ENCODE results near the gene TRDMT1. TPM values are rescaled to one million over a fixed set of nuclear protein-coding genes. Genes with fewer than 3 reads are reported as not detected.
A peak's percentile ranks its signal among the peaks of the same experiment; 100 is the strongest.

The TRDMT1 gene
- polyA plus RNA-seq, 1 donor from 2014 or later, result 25.4 TPM

GRCh38 chr10:17162828-17163227 lies 38.6 kb downstream of the TRDMT1 start:
- no peaks in the 10 kb centered on the region for H4K20me1 ChIP-seq (ENCODE audit: insufficient read depth)
- no peak overlapping the region for H2AFZ ChIP-seq (ENCODE audit: low read depth, low read length)
- H3K4me2 ChIP-seq (ENCODE audit: low read length), result no peak overlapping the region
- H3K36me3 ChIP-seq (ENCODE audit: insufficient read depth, low read length), result no peaks in the 10 kb centered on the region
- H3K4me3 ChIP-seq (ENCODE audit: low read length), result no peak overlapping the region
- H3K9me2 ChIP-seq (ENCODE audit: insufficient read depth, low read length), result no peaks in the 10 kb centered on the region
- no peak overlapping the region for H3K9ac ChIP-seq (ENCODE audit: low read length)
- no peak overlapping the region for H3K27ac ChIP-seq (ENCODE audit: low read length)
- H3K79me2 ChIP-seq (replicated peaks; ENCODE audit: insufficient read depth, low read length), result no peaks in the 10 kb centered on the region
- H3K27me3 ChIP-seq (ENCODE audit: insufficient read depth, low read depth, low read length), result no peaks in the 10 kb centered on the region
- no peaks in the 10 kb centered on the region for H3F3A ChIP-seq (ENCODE audit: insufficient read depth, low read length, poor library complexity, severe bottlenecking)
- no peak for TF ChIP-seq MXI1 (conservative IDR thresholded peaks at IDR 0.05; ENCODE audit: poor library complexity, severe bottlenecking)
- no peak for TF ChIP-seq EZH2 (IDR thresholded peaks at IDR 0.05; ENCODE audit: borderline replicate concordance, insufficient read depth, low read length, poor library complexity, severe bottlenecking)
- no peak for TF ChIP-seq EP300 (conservative IDR thresholded peaks at IDR 0.05; ENCODE audit: poor library complexity, severe bottlenecking)
- no peak for TF ChIP-seq CTCF (IDR thresholded peaks at IDR 0.05; ENCODE audit: poor library complexity, severe bottlenecking)
- TF ChIP-seq REST (IDR thresholded peaks at IDR 0.05; ENCODE audit: borderline replicate concordance), result no peak
- TF ChIP-seq RAD21 (conservative IDR thresholded peaks at IDR 0.05), result no peak
- TF ChIP-seq TAF1 (IDR thresholded peaks at IDR 0.05; ENCODE audit: low read depth), result no peak
- no peak for TF ChIP-seq POLR2AphosphoS5 (IDR thresholded peaks at IDR 0.05)
- no peak for TF ChIP-seq SMC3 (conservative IDR thresholded peaks at IDR 0.05; ENCODE audit: poor library complexity)
- H3K9me3 ChIP-seq (ENCODE audit: low read length), result no peaks in the 10 kb centered on the region

- Histone ChIP-seq H3K9me3 (ENCODE audit: low read length) (no peaks in the 10 kb centered on the region), H3F3A (ENCODE audit: insufficient read depth, low read length, poor library complexity, severe bottlenecking) (no peaks in the 10 kb centered on the region), H3K36me3 (ENCODE audit: insufficient read depth, low read length) (no peaks in the 10 kb centered on the region), H3K9me2 (ENCODE audit: insufficient read depth, low read length) (no peaks in the 10 kb centered on the region), H3K27ac (ENCODE audit: low read length) (peak overlapping the region; percentile 59), H3K4me3 (ENCODE audit: low read length) (peak overlapping the region; percentile 20), H4K20me1 (ENCODE audit: insufficient read depth) (no peaks in the 10 kb centered on the region), H3K9ac (ENCODE audit: low read length) (no peak overlapping the region), H3K27me3 (ENCODE audit: insufficient read depth, low read depth, low read length) (no peaks in the 10 kb centered on the region), H2AFZ (ENCODE audit: low read depth, low read length) (no peak overlapping the region), H3K4me2 (ENCODE audit: low read length) (no peak overlapping the region), H3K79me2 (replicated peaks; ENCODE audit: insufficient read depth, low read length) (no peaks in the 10 kb centered on the region)
- TF ChIP-seq POLR2AphosphoS5 (IDR thresholded peaks at IDR 0.05), result peak; percentile 53
- no peak for TF ChIP-seq REST (IDR thresholded peaks at IDR 0.05; ENCODE audit: borderline replicate concordance)
- peak; percentile 78 for TF ChIP-seq EP300 (conservative IDR thresholded peaks at IDR 0.05; ENCODE audit: poor library complexity, severe bottlenecking)
Observed at GRCh38 chr10:17161775-17162174, 39.7 kb downstream of the TRDMT1 start.
